GM19239 (cell line): ENCODE data around the gene FLT1.
A peak's percentile ranks its signal among the peaks of the same experiment; 100 is the strongest.

ENCODE experiments used
- DNase-seq: peaks from one replicate; pipeline ENCODE4 v3.0.0; 2011; ENCODE audit warnings: low spot score; ENCODE audit not compliant: insufficient read length
- FAIRE-seq: peaks from 2 replicates; lab custom pipeline; 2011; peaks lifted over from hg19 to GRCh38; lab: Jason Lieb, UNC

Gene FLT1, protein sequence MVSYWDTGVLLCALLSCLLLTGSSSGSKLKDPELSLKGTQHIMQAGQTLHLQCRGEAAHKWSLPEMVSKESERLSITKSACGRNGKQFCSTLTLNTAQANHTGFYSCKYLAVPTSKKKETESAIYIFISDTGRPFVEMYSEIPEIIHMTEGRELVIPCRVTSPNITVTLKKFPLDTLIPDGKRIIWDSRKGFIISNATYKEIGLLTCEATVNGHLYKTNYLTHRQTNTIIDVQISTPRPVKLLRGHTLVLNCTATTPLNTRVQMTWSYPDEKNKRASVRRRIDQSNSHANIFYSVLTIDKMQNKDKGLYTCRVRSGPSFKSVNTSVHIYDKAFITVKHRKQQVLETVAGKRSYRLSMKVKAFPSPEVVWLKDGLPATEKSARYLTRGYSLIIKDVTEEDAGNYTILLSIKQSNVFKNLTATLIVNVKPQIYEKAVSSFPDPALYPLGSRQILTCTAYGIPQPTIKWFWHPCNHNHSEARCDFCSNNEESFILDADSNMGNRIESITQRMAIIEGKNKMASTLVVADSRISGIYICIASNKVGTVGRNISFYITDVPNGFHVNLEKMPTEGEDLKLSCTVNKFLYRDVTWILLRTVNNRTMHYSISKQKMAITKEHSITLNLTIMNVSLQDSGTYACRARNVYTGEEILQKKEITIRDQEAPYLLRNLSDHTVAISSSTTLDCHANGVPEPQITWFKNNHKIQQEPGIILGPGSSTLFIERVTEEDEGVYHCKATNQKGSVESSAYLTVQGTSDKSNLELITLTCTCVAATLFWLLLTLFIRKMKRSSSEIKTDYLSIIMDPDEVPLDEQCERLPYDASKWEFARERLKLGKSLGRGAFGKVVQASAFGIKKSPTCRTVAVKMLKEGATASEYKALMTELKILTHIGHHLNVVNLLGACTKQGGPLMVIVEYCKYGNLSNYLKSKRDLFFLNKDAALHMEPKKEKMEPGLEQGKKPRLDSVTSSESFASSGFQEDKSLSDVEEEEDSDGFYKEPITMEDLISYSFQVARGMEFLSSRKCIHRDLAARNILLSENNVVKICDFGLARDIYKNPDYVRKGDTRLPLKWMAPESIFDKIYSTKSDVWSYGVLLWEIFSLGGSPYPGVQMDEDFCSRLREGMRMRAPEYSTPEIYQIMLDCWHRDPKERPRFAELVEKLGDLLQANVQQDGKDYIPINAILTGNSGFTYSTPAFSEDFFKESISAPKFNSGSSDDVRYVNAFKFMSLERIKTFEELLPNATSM (N-terminal part only)

DNA sequence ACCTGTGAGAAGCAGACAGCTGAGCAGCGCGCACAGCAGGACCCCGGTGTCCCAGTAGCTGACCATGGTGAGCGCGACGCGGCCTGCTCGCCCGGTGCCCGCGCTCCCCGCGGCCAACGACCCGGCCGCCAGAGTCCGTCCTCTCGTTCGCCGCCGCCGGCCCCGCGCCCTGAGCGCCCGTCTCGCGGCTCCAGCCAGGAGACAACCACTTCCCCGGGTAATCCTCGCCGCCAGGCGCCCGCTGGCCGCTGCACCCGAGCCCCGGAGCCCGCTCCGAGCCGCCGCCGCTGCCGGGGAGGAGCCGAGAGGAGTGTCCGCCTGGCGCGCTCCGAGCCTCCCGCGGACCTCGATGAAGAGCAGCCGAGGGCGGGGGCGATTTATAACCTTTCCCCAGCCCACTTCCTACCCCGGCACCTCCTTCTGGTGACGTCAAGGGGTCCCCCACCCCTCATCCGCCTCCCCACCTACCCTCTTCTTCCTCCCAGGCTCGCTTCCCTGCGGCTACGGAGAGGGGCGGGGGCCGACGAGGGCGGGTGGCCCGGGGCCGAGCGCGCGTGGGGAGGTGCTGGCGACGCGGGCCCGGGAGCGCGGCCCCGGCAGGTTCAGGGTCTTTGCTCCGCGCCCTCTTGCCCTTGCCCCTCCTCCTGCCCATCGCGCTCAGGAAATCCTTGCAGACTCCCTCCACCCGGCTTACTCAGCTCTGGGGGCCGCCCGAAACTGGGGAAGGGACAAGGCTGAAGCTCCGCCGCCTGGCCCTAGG, at the start of gene FLT1:
Gene FLT1 (minus strand): TSS at position 351 of the 760 bp plus-strand sequence. CDS start 285 bp downstream, at position 66.
- DNase-seq (peak; percentile 42), FAIRE-seq (peak; percentile 55)

DNA sequence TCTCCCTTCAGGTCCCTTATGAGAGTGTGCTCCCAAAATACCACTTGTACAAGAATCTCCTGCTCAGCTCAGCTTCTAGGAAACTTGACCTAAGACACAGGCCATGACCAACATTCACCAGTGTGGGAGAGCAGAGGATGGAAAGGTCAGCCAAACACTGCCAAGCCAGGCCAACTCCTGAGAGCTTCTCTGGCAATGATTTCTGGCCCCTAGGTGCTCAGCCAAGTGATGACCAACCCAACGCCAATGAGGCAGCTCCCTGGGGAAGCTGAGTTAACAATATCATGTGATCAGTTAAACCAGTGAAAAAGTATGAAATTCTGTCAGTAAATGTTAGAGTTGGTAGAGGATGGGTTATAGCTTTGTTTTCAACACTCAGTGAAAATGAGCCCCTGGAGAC, 49.1 kb upstream of the FLT1 start:
- no peak for DNase-seq
- no peak for FAIRE-seq

DNA sequence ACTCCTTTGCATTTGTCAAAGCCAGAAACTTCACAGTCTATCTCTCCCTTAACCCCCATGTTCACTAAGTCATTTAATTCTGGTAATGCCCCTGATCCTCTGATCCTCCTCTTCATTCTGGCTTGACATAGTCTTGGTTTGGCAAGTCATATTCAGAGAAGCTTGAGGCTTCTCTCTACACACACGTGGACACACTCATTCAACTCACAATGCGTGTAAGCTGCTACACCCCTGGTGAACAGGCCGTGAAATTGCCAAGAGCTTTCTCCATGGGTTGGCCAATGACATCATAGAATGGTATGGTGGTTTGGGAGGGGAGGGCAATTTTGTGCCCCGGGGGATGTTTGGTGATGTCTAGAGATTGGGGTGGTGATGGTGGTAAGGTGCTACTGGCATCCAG, 47.9 kb upstream of the FLT1 start:
- DNase-seq (no peak), FAIRE-seq (no peak)

DNA sequence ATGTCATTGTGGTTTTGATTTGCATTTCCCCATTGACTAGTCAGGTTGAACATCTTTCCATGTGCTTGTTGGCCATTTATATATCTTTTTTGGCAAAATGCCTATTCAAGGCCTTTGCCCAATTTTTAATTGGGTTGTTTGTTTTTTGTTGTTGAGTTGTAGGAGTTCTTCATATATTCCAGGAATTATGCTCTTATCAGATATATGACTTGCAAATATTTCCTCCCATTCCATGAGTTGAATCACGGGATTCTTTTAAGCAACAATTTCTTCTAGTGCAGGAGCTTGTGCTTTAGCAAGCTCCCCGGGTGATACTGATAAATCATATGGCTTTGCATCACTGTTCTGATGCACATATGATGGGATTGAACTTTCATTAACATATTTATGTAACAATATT, 47.0 kb upstream of the FLT1 start:
- FAIRE-seq (no peak), DNase-seq (no peak)

DNA sequence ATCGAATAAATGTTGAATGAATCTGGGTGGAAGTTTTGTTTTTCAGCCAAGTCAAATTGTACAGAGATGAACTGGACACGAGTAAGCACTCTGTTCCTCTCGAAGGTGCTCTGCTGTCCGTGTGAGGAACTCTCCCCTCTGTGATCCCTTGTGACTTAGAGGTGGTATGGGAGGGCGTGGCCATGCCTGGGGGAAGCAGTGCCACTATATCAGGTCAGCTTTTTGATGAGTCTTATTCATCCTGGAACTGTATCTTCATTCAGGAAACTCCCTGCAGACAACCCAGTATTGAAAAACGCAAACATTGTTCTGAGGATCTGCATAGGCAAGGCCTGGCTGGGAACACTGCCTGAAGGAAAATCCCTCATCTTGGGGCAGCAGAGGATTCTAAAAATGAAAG, 45.7 kb upstream of the FLT1 start:
- peak; percentile 25 for DNase-seq
- peak; percentile 76 for FAIRE-seq

DNA sequence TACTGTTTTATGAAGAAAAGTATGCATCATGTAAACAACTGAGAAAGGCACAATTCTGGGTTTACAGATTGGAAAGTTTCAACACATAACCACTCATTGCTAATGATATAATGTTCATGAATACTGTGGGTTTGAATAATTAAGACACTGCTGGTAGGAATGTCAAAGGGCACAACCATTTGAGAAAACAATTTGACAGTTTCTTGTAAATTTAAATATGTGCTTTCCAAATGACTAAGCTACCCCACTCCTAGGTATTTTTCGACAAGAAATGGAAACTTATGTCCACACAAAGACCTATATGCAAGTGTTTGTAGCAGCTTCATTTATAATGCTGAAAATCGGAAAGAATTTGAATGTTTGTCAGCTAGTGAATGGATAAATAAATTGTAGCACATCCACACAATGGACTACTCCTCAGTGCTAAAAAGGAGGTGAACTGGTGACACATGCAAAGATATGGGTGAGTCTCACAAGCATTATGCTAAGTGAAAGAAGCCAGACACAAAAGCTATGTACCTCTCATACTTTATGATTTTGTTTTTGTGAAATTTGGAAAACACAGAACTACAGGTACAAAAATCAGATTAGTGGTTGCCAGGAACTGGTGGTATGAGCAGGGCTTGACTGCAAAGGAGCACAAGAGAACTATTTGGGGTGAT, 44.8 kb upstream of the FLT1 start:
- DNase-seq (no peak), FAIRE-seq (peak; percentile 85)

DNA sequence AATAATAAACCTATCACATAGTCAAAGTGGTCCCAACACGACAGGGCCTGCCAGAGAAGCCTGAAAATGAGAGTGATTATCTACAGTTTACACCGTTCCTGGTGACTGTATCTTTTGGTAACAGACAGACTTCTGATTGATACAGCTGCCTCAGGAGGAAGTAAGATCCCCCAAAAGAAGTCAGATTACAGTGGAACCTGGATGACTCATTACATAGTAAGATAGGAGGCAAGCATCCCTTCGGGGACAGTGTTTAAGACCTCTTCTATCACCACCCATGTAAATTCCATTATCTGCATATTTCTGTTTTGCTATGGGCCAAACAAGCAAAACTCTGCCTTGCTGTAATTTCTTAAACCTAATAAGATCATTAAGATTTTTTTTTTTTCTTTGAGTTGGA, 44.0 kb upstream of the FLT1 start:
- FAIRE-seq (peak; percentile 26), DNase-seq (no peak)

DNA sequence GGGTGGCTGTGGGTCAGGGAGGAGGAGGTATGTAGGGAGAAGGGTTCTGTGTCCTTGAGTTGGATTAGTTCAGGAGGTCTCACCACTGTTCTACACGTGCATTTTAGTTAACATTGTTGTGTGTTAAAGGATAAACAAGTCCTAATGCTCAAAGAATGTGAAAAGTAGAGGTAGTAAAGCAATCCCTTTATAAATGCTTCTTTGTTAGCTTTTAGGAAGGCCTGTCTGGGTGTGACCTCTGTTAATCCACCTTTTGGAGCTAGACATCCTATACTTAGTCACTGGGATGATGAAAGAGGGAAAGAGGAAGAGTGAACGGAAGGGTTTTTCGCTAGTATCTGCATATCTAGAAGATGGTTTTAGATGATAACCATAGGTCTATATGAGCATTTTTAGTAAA, 42.2 kb upstream of the FLT1 start:
- FAIRE-seq (peak; percentile 11), DNase-seq (no peak)

DNA sequence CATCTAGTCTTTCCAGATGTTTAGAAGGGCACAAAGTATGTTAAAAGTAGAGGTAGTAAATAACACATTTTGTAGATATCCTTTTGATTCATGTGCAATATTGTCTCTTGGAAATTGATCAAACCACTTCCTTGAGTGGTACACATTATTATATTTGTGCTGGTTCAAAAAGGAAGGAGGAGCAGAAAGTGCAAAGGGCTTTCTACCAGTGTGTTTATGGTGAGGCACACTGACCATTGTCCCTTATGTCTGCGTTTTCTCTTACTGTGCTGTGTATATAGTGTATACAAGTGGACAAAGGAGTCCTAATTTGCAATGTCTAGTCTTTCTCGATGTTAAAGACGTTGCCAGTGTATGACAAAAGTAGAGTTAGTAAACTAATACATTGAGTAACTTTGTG, 41.4 kb upstream of the FLT1 start:
- FAIRE-seq (no peak), DNase-seq (no peak)

DNA sequence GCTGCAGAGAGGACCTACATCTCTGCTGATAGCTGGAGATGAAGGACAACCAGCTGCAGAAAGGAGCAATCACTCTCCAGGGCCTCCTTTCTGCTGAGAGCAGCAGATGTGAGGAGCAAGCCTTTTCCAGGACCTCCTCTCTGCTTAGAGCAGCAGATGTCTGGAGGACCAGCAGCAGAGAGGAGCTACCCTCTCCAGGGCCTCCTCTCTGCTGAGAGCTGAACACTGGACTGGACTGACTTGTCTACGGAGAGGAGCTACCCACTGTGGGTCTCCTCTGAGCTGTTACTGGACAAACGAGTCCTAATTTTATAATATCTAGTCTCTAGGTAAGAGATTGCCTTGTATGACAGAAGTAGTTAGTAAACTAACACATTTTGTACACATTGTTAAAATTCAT, 40.8 kb upstream of the FLT1 start:
- FAIRE-seq (no peak), DNase-seq (no peak)

DNA sequence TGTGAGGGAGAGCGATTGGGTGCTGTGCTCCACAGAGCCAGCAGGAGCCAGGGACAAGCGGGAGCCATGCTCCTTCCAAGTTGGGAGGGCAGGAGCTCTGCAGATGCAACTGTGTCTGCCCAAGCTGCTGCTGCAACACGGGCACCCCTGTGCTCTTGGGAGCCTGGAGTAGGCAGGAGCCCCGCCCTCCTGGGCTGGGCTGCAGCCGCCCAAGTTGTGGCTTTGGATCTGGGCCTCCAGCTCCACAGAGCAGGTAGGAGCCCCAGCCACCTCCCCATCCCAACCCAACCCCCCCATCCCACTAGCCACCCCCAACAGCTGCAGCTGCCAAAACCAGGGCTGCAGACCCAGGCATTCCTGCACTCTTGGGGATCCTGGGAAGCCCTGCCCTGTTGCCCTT, 39.9 kb upstream of the FLT1 start:
- DNase-seq (no peak), FAIRE-seq (no peak)

DNA sequence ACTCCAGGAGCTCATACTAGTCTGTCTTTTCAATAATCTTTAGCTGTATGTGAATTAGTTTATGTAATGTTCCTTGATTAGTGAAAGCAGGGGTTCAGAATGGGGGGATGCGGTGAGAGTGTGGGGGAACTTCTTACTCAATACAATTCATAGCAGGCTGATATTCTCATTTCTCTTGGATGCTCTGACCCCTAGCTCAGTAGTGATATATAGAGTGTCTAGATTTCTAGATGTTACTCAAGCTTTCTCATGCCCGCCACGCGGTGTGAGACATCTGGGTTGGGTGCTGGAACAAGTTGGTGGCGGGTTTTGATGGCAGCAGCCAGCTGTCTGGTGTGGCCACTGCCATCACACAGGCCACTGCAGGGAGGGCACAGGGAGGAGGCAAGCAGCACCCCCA, 39.3 kb upstream of the FLT1 start:
- DNase-seq = no peak

DNA sequence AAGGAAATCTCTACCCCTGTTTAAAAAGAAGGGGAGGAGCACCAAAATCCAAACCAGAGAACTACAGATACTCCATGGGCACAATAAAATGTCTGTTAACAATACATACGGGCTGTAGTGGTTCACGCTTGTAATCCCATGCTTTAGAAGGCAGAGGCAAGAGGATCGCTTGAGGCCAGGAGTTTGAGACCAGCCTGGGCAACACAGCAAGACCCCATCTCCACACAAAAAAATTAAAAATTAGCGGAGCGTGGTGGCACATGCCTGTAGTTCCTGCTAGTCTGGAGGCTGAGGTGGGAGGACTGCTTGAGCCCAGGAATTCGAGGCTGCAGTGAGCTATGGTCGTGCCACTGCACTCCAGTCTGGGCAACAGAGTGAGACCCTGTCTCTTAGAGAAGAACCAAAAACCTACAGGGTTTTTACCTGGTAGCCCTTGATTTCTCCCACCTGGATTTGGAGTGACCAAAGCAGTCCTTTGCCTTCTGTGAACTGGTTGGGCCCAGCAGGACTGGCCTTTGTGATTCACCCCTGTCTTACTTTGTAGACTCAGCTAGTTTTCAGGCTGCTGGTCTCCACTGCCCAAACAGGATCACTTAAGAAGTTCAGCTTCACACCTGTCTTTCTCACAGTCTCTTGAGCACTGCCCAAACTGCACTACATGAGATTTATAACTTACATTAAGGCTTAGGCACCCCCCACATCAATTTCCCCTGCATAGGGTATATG, 38.7 kb upstream of the FLT1 start:
- DNase-seq (no peak), FAIRE-seq (peak; percentile 60)

More for the DNA sequence above, 39.3 kb upstream of the FLT1 start:
- FAIRE-seq = no peak

DNA sequence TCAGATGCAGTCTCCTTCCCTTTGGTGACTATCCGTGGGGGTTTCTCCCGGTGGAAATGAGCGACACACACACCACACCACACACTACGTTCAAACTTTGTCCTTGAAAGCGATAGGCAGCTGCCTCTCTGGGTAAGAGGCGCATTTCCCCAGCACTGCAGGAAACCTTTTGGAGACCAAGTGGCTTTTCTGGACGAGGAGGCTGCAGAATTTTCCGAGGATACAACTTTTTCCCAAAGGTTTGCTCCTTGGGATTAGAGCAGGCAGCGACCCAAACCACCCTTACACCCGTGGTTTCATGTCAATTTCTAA, 38.2 kb upstream of the FLT1 start:
- DNase-seq (no peak), FAIRE-seq (no peak)

DNA sequence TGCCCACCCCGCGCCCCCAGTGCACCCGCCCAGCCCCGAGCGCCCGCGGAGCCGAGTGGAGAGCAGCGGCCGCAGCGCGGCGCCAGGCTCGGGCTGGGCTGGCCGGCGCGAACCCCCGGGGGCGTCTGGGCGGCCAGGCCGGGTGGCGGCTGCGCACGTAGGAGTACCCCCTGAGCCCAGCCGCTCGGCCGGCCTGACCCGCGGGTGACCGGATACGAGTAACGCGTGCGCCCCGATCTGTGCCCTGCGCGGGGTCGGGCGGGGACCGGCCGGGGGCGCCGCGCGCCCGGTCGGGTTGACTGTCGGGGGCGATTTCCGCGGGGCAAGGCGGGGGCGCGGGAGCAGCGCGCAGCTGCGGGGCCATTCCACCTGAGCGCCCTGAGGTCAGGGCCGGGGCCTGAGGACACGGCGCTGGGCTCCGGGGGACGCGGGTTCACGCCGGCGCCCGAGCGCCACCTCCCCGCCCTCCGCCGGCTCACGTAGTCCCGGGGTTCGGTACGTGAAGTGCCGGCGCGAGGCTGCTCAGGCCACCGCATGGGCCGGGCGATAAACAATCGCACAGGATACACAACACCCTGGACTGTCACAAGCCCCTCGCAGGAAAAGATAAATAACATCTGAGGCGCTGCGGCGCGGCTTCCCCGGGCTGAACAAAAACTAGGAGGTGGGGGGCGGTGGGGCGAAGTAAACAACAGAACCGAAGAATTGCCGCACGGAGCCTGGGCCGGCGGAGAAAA, 37.6 kb upstream of the FLT1 start:
- FAIRE-seq (no peak), DNase-seq (peak; percentile 28)

DNA sequence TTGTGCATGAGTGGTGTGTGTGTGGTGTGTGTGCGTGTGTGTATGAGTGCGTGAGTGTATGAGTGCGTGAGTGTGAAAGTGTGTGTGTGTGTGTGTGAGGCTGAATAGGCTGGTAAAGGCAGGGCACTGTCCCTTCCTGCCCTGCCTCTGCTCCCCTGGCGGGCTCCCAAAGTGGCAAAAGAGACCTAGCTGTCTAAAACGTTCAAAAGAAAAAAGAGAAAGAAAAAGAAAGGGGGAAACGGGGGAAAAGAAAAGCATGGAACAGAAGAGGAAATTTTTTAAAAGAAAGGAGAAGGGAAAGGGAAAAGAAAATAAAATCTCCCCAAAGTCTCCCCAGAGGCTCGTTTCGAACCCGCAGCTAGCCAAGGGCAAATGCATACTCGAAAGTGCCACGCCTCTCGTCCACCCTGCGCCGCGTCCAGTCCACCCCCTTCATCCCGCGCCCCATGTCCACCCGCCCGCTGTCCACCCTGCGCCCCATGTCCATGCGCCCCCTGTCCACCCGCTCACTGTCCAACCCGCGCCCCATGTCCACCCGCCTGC, 37.0 kb upstream of the FLT1 start:
- DNase-seq (no peak), FAIRE-seq (no peak)

DNA sequence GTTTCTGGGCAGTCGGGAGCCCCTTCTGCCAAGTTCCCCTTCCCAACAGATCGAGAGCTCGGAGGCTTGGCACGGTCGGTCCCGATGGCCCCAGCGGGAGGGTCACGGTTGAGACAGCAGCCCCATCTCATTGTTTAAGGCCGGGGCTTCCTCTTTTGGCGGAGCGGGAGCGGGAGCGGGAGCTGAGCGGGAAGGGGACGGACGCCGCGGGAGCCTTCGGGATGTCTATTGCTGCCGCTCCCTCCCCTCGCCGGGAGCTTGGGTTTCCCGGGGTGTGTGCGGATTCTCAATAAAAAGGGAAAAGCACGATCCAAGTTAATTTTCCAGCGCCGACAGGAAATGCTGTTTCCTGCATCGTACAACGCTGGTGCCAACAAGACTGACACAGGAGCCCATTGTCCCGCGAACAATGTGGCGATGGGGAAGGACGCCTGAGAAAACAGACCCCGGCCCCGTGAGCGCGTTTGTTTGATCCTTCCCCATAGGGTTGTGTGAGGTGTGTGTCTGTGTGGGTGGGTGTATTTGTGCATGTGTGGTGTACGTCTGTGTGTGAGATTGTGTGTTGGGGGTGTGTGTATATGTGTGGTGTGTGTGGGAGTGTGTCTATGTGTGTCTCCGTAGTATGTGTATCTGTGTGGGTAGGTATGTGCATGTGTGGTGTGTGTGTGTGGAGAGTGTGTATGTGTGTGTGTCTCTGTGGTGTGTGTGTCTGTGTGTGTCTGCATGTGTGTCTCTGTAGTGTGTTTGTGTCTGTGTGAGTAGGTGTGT, 36.3 kb upstream of the FLT1 start:
- DNase-seq (peak; percentile 42), FAIRE-seq (peak; percentile 88)
